Small intestine (tissue), 7 donors: Measurements from ENCODE around the gene RFX7. TPM values are rescaled to one million over a fixed set of nuclear protein-coding genes. Genes with fewer than 3 reads are reported as not detected.

Experiments used
- DNase-seq, 2 donors: peaks; one replicate each; pipeline versions ENCODE4 v3.0.0 to v3.0.0-alpha.2; 2013
- FAIRE-seq: peaks from 2 replicates; lab custom pipeline; 2012; peaks lifted over from hg19 to GRCh38; lab: Jason Lieb, UNC
- H3K27ac ChIP-seq, 3 donors: one replicate each; pipeline ENCODE4 v1.5.1; 2013; ENCODE audit warnings: low read length in 2 of 3, mild to moderate bottlenecking in 2 of 3, control low read depth in 1 of 3, inconsistent platforms in 1 of 3, low read depth in 1 of 3, moderate library complexity in 1 of 3
- H3K27me3 ChIP-seq, 3 donors: one replicate each; pipeline ENCODE4 v1.6.1; 2013; ENCODE audit warnings: low read length in 3 of 3, inconsistent platforms in 1 of 3; ENCODE audit not compliant: control insufficient read depth in 3 of 3, insufficient read depth in 3 of 3
- H3K36me3 ChIP-seq, 3 donors: one replicate each; pipeline ENCODE4 v1.6.1; 2013; ENCODE audit warnings: low read length in 3 of 3, inconsistent platforms in 1 of 3, low read depth in 1 of 3, mild to moderate bottlenecking in 1 of 3, moderate library complexity in 1 of 3; ENCODE audit not compliant: control insufficient read depth in 3 of 3, insufficient read depth in 2 of 3
- H3K4me1 ChIP-seq, 3 donors: one replicate each; pipeline ENCODE4 v1.6.1; 2013; ENCODE audit warnings: low read length in 2 of 3, inconsistent platforms in 1 of 3, low read depth in 1 of 3, mild to moderate bottlenecking in 1 of 3, moderate library complexity in 1 of 3; ENCODE audit not compliant: control insufficient read depth in 3 of 3, insufficient read depth in 2 of 3
- H3K4me3 ChIP-seq, 3 donors: one replicate each; pipeline ENCODE4 v1.5.1; 2013; ENCODE audit warnings: low read length in 3 of 3, control low read depth in 1 of 3, inconsistent platforms in 1 of 3, low read depth in 1 of 3, mild to moderate bottlenecking in 1 of 3, moderate library complexity in 1 of 3
- H3K9me3 ChIP-seq, 2 donors: one replicate each; pipeline ENCODE4 v1.6.1; 2013; ENCODE audit warnings: low read depth in 1 of 2, low read length in 1 of 2; ENCODE audit not compliant: control insufficient read depth in 2 of 2, insufficient read depth in 1 of 2
- WGBS, 3 donors: extraction: QIAGEN DNeasy Blood & Tissue Kit; methylation state at CpG; one replicate each; pipeline ENCODE4 v1.1.7; 2013; 5-methylcytosine and 5-hydroxymethylcytosine counted together
- polyA plus RNA-seq, 4 donors: library from polyadenylated mRNA; stranded (reverse) in 3 of 4; unstranded in 1 of 4; fragments of 200-250 nt in 3 of 4; fragments of 120-200 nt in 1 of 4; gene quantifications; one replicate each; pipeline versions ENCODE4 v1.2.1 to v1.2.3, GENCODE V29; 2013
- donor health status: healthy with polysubstance abuse.
- donor health status: control.
- donor health status: control.
- donor health status: Bipolar disorder and iron deficiency.
- donor health status: healthy.

Gene RFX7
- polyA plus RNA-seq, 4 donors, result 1.4 to 12.8 (median 3.0) TPM

- Histone ChIP-seq H3K27ac (no peak overlapping the region), H3K36me3 (peaks cover 2 to 13% (median 10%) of the 10 kb centered on the region in 3 donors), H3K4me3 (no peak overlapping the region), H3K9me3 (peaks cover 0 to 23% of the 10 kb centered on the region in 2 donors), H3K4me1 (no peaks in the 10 kb centered on the region), H3K27me3 (no peaks in the 10 kb centered on the region)
- FAIRE-seq, result no peak
- DNase-seq, result no peak
- 67 to 88% (median 88%) methylated on average over 3 of the region's 3 CpGs for WGBS, 3 donors
Measured at GRCh38 chr15:56236197-56236596, 7.5 kb downstream of the RFX7 start.

- Histone ChIP-seq H3K36me3 (peaks cover 2 to 13% (median 10%) of the 10 kb centered on the region in 3 donors), H3K27me3 (no peaks in the 10 kb centered on the region), H3K9me3 (peaks cover 0 to 30% of the 10 kb centered on the region in 2 donors), H3K4me1 (no peaks in the 10 kb centered on the region), H3K27ac (no peak overlapping the region), H3K4me3 (no peak overlapping the region)
- no peak for FAIRE-seq
- 79 to 97% (median 84%) methylated on average over 4 of the region's 4 CpGs for WGBS, 3 donors
- DNase-seq, result no peak
Measured at GRCh38 chr15:56234804-56235203, 8.9 kb downstream of the RFX7 start.

GRCh38 chr15:56233549-56233948, 10.1 kb downstream of the RFX7 start:
- no peak overlapping the region for H3K27ac ChIP-seq
- FAIRE-seq (no peak), DNase-seq (no peak)
- no peaks in the 10 kb centered on the region for H3K27me3 ChIP-seq
- no peak overlapping the region for H3K4me3 ChIP-seq
- peaks cover 0 to 41% of the 10 kb centered on the region in 2 donors for H3K9me3 ChIP-seq
- 89 to 92% (median 89%) methylated on average over 3 of the region's 3 CpGs for WGBS, 3 donors
- no peaks in the 10 kb centered on the region for H3K4me1 ChIP-seq
- H3K36me3 ChIP-seq, result peaks cover 2 to 10% (median 9%) of the 10 kb centered on the region in 3 donors

- Histone ChIP-seq H3K4me3 (no peak overlapping the region), H3K27me3 (no peaks in the 10 kb centered on the region), H3K27ac (no peak overlapping the region), H3K4me1 (no peaks in the 10 kb centered on the region), H3K9me3 (peaks cover 0 to 41% of the 10 kb centered on the region in 2 donors), H3K36me3 (peaks cover 2 to 10% (median 9%) of the 10 kb centered on the region in 3 donors)
- 97 to 100% (median 99%) methylated on average over 3 of the region's 3 CpGs for WGBS, 3 donors
- DNase-seq (peak in 1 of 2 donors; percentile 18), FAIRE-seq (no peak)
Measured at GRCh38 chr15:56232058-56232457, 11.6 kb downstream of the RFX7 start.

GRCh38 chr15:56228854-56229253, 14.8 kb downstream of the RFX7 start:
- no peak for FAIRE-seq
- DNase-seq, result no peak
- no peaks in the 10 kb centered on the region for H3K4me1 ChIP-seq
- H3K36me3 ChIP-seq, result peaks cover 2 to 10% (median 9%) of the 10 kb centered on the region in 3 donors
- H3K27ac ChIP-seq, result no peak overlapping the region
- H3K9me3 ChIP-seq, result peaks cover 0 to 41% of the 10 kb centered on the region in 2 donors
- H3K27me3 ChIP-seq, result no peaks in the 10 kb centered on the region
- no peak overlapping the region for H3K4me3 ChIP-seq

- FAIRE-seq (no peak), DNase-seq (no peak)
- Histone ChIP-seq H3K27me3 (no peaks in the 10 kb centered on the region), H3K27ac (no peak overlapping the region), H3K4me1 (no peaks in the 10 kb centered on the region), H3K36me3 (peaks cover 2 to 10% (median 9%) of the 10 kb centered on the region in 3 donors), H3K4me3 (no peak overlapping the region), H3K9me3 (peaks cover 0 to 38% of the 10 kb centered on the region in 2 donors)
Measured at GRCh38 chr15:56228352-56228751, 15.3 kb downstream of the RFX7 start.

GRCh38 chr15:56227780-56228179, 15.9 kb downstream of the RFX7 start:
- Histone ChIP-seq H3K4me1 (no peaks in the 10 kb centered on the region), H3K27ac (no peak overlapping the region), H3K36me3 (peaks cover 2 to 10% (median 6%) of the 10 kb centered on the region in 3 donors), H3K9me3 (peaks cover 0 to 39% of the 10 kb centered on the region in 2 donors), H3K27me3 (no peaks in the 10 kb centered on the region), H3K4me3 (no peak overlapping the region)
- FAIRE-seq, result no peak
- 94 to 98% (median 96%) methylated on average over 2 of the region's 2 CpGs for WGBS, 3 donors
- no peak for DNase-seq

- H3K4me1 ChIP-seq, result no peaks in the 10 kb centered on the region
- H3K27me3 ChIP-seq, result no peaks in the 10 kb centered on the region
- FAIRE-seq (no peak), DNase-seq (no peak)
- no peak overlapping the region for H3K27ac ChIP-seq
- WGBS, 3 donors, result 80 to 92% (median 82%) methylated on average over 3 of the region's 3 CpGs
- H3K9me3 ChIP-seq, result peaks cover 0 to 35% of the 10 kb centered on the region in 2 donors
- H3K36me3 ChIP-seq, result peaks cover 2 to 9% (median 3%) of the 10 kb centered on the region in 3 donors
- no peak overlapping the region for H3K4me3 ChIP-seq
Measured at GRCh38 chr15:56227306-56227705, 16.4 kb downstream of the RFX7 start.

GRCh38 chr15:56225520-56225919, 18.2 kb downstream of the RFX7 start:
- H3K4me1 ChIP-seq, result no peaks in the 10 kb centered on the region
- no peaks in the 10 kb centered on the region for H3K27me3 ChIP-seq
- H3K4me3 ChIP-seq, result no peak overlapping the region
- H3K27ac ChIP-seq, result no peak overlapping the region
- peaks cover 0 to 3% (median 0%) of the 10 kb centered on the region in 3 donors for H3K36me3 ChIP-seq
- peaks cover 0 to 18% of the 10 kb centered on the region in 2 donors for H3K9me3 ChIP-seq
- WGBS, 3 donors, result 82 to 87% (median 85%) methylated on average over 1 of the region's 1 CpG
- no peak for DNase-seq
- no peak for FAIRE-seq
